ENCODE measurements around the gene ZNF140.

Gene ZNF140

GRCh38 chr12:133130808-133131128 lies 50.0 kb downstream of the ZNF140 start:
- no peak for DNase-seq

DNA sequence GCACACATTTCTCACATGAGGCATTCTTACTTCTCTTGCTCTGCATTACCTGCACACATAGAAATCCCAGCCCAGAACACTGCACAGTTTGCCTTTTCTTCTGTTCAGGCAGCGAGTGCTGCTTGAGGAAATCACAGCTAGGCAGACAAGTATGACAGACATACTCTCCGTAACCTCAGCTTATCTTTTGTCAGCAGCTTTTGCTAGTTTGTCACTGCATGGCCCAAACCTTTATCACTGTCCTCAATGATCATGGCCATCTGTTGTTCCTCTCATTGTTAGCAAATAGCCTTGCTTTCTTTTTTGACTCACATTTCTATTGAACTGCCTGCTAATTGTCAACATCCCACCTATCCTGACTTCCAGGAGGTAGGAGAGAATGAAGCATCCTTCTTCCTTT lies 55.0 kb downstream of the ZNF140 start:
- no peak for DNase-seq

GRCh38 chr12:133145981-133146380 lies 65.3 kb downstream of the ZNF140 start:
- no peak for DNase-seq

GRCh38 chr12:133156125-133156690 lies 75.5 kb downstream of the ZNF140 start:
- DNase-seq: no peak

Data from NCI-H446 (cell line).